Mammary epithelial cell (primary cell): Measurements from ENCODE around the gene PSAPL1.

Experiments used
- CTCF ChIP-seq, 2 donors: IDR thresholded peaks in 1 of 2; conservative IDR thresholded peaks in 1 of 2; 2 replicates each; pipeline ENCODE4 v1.5.1; 2011 to 2012; ENCODE audit warnings: inconsistent platforms in 2 of 2, low read length in 2 of 2, mild to moderate bottlenecking in 2 of 2, control low read depth in 1 of 2, low read depth in 1 of 2; ENCODE audit not compliant: insufficient read depth in 1 of 2; ENCODE audit errors: extremely low read depth in 1 of 2
- EZH2 ChIP-seq: IDR thresholded peaks from 2 replicates; pipeline ENCODE4 v1.6.1; 2012; ENCODE audit warnings: low read length, inconsistent platforms, borderline replicate concordance

DNA sequence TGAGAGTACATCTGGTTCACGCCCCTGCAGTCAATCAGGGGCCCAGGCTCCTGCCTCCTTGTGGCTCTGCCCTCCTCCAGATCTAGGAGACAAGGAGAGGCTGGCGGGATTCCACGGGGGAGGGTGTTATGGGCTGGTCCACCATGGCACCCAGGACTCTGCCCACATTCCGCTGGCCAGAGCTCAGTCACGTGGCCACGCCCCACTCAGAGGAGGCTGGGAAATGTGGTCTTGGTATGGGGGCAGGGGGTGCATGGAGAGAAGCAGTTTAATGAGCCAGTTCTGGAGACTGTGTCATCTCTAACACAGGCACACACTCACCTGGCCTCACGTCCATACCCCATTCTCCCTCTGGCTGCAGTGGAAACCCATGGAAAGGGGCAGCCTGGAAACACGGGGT is 31.5 kb upstream of the PSAPL1 start:
- TF ChIP-seq CTCF (conservative IDR thresholded peaks at IDR 0.05 in 1 of 2, IDR thresholded peaks at IDR 0.05 in 1 of 2; ENCODE audit: extremely low read depth in 1 of 2, insufficient read depth in 1 of 2, low read depth in 1 of 2, low read length in 2 of 2): no peak
- no peak for TF ChIP-seq EZH2
